HG03432 (cell line): ENCODE data around the gene CCL27.

ENCODE experiments used
- ATAC-seq: cut with Tn5 transposase; IDR thresholded peaks from one replicate; pipeline ENCODE4 v1.9.1; 2021; ENCODE audit warnings: mild to moderate bottlenecking, moderate library complexity; ENCODE audit not compliant: unreplicated experiment

CCL27 gene

GRCh38 chr9:34685591-34685990, 23.1 kb upstream of the CCL27 start:
- no peak for ATAC-seq

GRCh38 chr9:34684816-34685215, 22.4 kb upstream of the CCL27 start:
- no peak for ATAC-seq

GRCh38 chr9:34684145-34684544, 21.7 kb upstream of the CCL27 start:
- no peak for ATAC-seq

GRCh38 chr9:34675869-34676268, 13.4 kb upstream of the CCL27 start:
- no peak for ATAC-seq

GRCh38 chr9:34675048-34675714, 12.7 kb upstream of the CCL27 start:
- ATAC-seq = no peak

- no peak for ATAC-seq
Observed at GRCh38 chr9:34674440-34674839, 12.0 kb upstream of the CCL27 start.

- no peak for ATAC-seq
Observed at GRCh38 chr9:34671307-34671706, 8.8 kb upstream of the CCL27 start.

GRCh38 chr9:34669809-34670562, 7.5 kb upstream of the CCL27 start:
- no peak for ATAC-seq

- ATAC-seq = peak; percentile 72
Observed at GRCh38 chr9:34665381-34666250, 3.2 kb upstream of the CCL27 start.

GRCh38 chr9:34665067-34665380, 2.6 kb upstream of the CCL27 start:
- ATAC-seq = peak; percentile 29

- ATAC-seq = peak; percentile 61
Observed at GRCh38 chr9:34664281-34665066, 2.0 kb upstream of the CCL27 start.

GRCh38 chr9:34663303-34663605, 797 bp upstream of the CCL27 start:
- no peak for ATAC-seq

- no peak for ATAC-seq
Observed at GRCh38 chr9:34659592-34660253, 2.7 kb downstream of the CCL27 start.

GRCh38 chr9:34658461-34658860, 4.0 kb downstream of the CCL27 start:
- ATAC-seq = no peak

GRCh38 chr9:34656992-34657391, 5.5 kb downstream of the CCL27 start:
- no peak for ATAC-seq

GRCh38 chr9:34655394-34655793, 7.1 kb downstream of the CCL27 start:
- no peak for ATAC-seq

- no peak for ATAC-seq
Observed at GRCh38 chr9:34654323-34655051, 8.0 kb downstream of the CCL27 start.

GRCh38 chr9:34653151-34654072, 9.0 kb downstream of the CCL27 start:
- ATAC-seq = no peak

- no peak for ATAC-seq
Observed at GRCh38 chr9:34652602-34653000, 9.9 kb downstream of the CCL27 start.
